Fibroblast of upper back skin (primary cell): ENCODE measurements around the gene CSMD2.

Experiments used
- DNase-seq: peaks from one replicate; pipeline ENCODE4 v3.0.0-alpha.2; 2013

Gene CSMD2

DNA sequence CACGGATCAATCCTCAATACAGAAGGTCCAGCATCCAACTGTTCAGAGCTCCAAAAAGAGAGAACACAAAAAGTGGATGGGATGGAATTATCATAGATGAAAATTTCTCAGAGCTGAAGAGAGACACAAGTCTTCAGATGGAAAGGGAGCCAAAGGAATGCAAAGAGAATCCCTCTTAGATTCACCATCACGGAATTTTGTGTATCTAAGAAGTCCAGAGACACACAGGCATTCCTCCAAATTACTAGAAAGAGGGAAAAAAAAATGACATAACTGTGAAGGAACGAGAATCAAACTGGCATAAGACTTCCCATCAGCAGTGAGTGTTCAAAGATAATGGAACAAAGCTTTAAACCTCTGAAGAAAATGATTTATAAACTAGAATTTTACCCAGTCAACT is 591.4 kb downstream of the CSMD2 start:
- DNase-seq, result peak; percentile 6

DNA sequence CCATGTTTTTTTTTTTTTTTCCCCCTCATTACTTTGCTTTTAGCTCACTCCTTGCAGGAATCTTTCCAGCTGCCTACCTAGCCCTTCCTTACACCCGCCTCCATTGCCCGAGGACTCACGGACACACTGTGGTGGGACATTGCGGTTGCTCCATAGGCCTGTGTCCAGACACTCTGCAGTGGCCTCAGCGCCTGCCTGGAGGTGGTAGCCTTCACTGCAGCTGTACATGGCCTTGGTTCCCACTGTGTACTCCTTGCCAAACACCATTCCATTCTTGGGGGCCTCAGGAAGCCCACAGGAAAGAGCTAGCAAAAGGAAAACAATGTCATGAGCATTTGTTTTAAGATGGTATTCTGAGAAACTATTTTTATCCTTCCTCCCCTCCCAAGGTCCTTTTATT is 592.6 kb downstream of the CSMD2 start:
- no peak for DNase-seq

DNA sequence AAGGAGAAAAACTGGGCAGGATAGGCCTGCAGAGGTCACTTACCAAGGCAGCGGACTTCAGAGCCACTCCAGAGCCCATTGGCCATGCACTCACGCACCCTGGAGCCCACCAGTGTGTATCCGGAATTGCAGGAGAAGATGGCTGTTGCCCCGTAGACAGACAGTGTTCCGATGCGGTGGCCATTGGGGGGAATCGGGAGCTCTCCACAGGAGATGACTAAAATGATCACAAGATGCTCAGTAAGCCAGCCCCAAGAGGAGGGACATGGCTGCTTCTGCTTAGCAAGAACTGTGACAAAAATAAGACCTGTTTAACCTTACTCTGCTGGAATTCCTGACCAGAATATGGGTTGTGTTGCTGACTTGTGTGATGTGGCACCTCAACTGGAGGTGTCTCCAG is 595.7 kb downstream of the CSMD2 start:
- no peak for DNase-seq

DNA sequence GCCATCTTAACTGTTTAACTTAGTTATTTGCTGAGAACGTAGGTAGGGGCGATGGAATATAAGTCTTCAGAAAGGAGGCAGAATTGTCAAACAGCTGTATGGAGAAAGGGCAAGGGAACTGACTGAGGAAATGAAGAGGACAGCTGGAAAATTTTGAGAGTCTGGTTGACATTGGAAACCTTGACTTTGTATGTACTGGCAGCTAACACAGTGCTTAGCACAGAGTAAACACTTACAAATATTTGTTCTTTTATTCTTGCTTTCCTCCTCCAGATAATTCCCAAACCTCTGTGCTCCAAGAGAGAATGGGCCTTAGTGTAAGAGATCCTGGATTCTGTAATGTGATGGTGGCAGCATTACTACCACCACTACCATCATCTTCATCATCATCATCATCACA is 601.3 kb downstream of the CSMD2 start:
- DNase-seq, result no peak

DNA sequence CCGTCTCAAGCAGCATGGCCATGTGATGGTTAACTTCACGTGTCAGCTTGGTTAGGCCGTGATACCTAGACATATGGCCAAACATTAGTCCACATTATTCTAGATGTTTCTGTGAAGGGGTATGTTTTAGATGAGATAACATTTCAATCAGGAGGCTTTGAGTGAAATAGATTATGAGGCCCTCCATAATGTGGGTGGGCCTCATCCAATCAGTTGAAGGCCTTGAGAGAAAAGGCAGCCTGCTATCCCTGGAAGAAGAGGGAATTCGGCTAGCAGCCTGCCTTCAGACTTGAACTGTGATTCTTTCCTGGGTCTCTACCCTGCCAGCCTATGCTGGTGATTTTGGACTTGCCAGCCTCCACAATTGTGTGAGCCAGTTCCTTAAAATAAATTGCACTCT is 602.5 kb downstream of the CSMD2 start:
- DNase-seq, result no peak

DNA sequence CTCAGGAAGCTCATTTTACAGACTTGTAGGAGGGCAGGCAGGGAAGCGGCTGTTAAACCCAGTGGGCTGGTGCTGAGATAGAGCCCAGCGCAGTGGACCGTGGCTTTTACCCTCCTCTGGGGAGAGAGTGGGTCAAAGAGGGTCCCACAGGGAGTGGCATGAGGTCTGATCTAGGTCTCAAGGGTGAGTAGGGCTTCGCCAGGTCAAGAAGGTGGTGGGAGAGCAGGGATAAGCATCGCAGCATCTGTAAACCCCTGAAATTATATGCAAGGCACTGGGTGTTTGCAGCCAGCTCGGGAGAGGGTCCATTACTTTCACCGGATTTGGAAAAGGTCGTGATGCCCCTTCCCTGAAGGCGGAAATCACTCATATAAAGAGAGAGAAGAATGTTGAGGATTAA is 603.5 kb downstream of the CSMD2 start:
- no peak for DNase-seq

DNA sequence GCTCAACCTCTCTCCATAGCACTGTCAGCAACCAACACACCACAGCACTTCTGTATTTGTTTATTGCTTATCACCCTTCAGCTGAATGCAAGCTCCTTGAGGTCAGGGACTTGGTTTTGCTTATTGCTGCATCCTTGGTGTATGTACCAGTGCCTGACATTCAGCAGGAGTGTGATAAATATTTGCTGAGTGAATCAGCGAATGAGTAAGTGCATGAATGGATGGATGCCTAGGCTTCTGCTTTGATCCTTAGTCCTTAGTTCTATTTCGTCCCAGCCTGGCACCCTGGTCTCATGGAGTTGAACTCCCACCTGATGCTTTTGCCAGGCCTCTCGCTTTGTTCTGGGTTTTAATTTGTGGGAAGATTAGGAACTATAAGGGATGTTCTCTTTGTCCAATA is 604.4 kb downstream of the CSMD2 start:
- peak; percentile 10 for DNase-seq

DNA sequence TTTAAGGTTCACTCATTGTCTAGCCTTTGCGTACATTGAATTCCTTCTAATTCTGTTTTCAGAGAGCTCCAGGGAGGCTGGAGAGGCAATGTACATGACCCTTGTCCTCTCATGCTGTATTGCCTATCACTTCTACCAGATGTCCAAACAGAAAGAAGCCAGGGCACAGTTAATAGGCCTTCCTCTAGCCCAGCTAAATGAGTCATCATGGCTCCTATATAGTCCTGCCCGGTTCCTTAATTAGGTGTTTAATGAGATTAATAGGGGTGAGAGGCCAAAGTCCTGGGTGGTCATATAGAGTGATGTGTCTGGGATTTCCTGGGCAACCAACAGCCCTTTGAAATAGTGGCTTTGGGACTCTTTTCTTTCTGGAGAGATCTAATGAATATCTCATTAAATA is 616.3 kb downstream of the CSMD2 start:
- no peak for DNase-seq

DNA sequence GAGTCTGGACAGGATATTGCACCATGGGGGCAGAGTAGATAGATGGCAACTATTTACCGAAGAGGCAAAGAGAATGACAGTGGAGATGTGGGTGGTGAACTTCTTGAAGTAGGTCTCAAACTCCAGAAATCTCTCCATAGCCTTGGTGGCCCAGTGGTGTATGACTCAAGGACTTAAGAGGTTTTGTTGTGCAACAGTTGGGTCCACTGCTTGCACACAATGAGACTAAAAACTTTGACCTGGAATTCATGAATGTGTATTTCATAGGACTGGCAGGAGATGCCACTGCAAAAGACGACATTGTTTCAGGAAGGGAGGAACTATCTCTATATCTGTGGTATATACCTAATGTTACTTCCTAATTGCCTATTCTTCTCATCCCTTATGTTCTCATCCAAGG is 616.7 kb downstream of the CSMD2 start:
- DNase-seq, result no peak

DNA sequence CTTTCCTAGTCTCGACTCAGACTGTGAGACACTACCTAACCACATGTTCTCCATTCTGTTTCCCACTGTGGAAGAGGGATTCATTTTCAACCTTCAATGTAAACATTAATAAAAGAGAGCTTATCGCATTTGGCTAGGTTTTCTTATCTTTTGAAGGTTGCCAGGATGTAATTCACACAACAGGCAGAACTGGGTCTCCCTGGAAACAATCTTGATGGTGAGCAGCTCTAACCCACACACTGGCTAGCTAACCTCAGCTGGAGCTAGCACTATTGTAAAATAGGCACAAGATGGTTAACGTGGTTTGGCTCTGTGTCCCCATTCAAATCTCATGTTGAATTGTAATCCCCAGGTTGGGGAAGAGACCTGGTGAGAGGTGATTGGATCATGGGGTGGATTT is 617.5 kb downstream of the CSMD2 start:
- DNase-seq, result no peak

DNA sequence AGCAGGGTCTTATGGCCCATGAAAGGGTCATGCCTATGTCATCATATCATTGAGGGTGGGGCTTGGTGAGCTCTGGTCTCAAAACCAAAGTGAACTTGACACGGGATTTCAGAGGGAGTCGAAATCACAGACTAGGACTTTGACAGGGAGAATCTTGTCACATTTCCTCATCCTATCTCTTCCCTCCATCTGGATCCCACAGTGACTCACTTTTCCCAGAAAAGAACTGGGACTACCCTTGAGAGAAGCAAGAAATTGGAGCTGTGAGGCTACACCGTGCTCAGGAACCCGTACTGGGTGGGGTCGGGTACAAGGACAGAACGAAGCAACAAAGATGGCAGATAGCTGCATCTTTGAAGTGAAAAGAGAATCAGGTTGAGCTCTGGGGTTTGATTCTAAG is 623.1 kb downstream of the CSMD2 start:
- no peak for DNase-seq

DNA sequence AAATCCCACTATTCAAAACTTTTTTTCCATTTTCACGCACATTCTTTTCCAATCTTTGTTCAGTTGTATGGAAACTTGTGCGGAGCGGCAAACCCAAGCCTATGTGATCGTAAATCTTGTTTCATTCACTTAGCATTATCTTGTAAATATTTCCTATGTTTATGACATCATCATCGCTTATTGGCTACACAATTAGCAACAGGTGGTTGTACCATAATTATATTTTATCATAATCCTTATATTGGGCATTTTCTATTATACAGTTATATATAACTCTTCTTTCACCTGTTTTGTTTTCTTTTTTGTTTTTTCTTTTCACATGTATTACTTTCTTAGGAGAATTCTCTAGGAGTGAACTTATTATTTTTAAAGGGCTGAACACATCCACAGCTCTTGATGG is 627.1 kb downstream of the CSMD2 start:
- no peak for DNase-seq

DNA sequence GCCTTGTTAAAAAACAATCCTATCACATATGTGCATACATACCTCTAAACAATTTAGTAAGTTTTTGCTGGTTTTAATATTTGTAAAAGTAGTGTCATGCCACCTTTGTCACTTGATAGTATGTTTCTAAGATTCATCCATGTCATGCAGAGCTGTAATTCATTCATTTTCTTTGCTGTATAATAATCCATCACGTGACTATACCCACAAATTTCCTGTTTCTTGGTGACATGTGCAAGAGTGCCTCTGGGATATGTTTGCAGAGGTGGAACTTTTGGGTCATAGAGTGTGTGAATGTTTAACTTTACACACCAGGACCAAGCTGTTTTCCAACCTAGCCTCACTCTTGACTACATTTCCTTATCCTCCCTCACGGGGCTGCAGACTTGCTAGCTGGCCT is 629.7 kb downstream of the CSMD2 start:
- no peak for DNase-seq

DNA sequence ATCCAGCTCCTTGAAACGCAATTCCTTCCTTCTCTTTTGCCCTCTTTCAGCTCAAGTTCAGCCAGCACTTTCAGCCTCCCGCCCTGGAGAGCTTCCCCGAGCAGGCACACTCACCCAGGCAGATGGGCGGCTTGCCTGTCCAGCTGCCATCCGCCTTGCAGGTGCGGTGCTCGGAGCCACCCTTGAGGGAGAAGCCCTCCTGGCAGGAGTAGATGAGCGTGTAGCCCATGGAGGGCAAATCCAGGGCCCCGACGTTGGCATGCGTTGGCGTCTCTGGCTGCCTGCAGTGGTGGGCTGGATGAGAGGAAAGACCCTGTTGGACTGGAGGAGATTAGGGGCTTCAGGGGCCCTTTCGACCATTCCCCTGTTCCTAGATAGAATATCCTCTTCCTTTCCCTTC is 632.1 kb downstream of the CSMD2 start:
- no peak for DNase-seq

DNA sequence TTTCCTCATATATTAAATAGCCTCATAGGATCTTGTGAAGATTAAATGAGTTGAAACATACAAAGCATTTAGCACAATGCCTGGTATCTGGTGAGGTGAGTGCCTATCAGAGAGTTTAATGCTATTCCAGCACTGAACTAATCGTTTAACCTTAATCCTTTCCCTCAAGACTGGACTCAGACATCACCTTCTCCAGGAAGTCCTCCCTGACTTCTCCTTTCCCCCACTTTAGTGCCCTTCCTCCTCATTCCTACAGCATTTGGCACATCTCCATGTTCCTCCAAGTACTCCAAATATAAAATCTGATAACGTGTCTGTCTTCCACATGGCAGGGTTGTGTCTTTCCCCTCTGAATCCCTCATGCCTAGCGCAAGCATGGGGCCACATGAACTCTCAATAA is 632.8 kb downstream of the CSMD2 start:
- DNase-seq, result no peak

DNA sequence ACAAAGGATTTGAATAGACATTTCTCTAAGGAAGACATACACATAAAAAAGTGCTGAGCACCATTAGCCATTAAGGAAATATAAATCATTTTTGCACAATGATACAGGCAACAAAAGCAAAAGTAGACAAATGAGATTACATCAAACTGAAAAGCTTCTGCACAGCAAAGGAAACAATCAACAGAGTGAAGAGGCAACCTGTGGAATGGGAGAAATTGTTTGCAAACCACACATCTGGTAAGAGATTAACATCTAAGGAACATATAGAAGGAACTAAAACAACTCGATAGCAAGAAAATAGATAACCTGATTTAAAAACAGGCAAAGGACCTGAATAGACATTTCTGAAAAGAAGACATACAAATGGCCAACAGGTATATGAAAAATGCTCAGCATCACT is 635.1 kb downstream of the CSMD2 start:
- no peak for DNase-seq

DNA sequence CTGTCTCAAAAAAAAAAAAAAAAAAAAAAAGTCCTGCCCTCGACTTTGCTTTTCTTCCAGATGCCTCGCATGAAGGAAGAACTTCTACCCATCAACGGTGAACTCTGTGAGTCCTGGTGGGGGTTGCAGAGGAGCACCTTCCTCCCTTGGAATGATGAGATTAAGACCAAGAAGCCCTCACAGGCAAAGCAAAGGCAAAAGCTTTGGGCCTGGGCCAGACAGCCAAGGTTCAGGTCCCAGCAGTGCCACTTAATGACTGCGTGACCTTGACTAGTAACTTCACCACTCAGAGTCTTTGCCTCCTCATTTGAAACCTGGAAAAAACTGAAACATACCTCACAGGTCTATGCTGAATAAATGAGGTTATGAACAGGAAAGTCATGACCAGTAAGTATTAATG is 637.1 kb downstream of the CSMD2 start:
- no peak for DNase-seq

DNA sequence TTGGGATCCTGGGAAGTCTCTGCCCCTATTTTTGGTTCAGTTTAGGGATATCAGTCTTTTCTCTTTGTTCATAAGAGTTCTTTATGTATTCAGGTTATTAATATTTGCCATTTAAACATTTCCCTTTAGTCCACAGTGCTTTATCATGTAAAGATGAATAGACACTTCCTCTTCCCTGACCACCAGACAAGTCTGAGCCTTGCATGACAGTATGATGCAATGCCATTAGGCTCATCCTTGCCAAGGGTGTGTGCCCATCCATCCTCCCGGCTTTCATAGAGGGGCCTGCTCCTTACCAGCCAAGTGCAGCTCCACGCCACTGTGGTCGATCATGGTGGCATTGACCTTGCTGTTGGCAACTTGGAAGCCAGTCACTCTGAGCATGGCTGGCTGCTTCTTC is 640.4 kb downstream of the CSMD2 start:
- DNase-seq, result no peak

DNA sequence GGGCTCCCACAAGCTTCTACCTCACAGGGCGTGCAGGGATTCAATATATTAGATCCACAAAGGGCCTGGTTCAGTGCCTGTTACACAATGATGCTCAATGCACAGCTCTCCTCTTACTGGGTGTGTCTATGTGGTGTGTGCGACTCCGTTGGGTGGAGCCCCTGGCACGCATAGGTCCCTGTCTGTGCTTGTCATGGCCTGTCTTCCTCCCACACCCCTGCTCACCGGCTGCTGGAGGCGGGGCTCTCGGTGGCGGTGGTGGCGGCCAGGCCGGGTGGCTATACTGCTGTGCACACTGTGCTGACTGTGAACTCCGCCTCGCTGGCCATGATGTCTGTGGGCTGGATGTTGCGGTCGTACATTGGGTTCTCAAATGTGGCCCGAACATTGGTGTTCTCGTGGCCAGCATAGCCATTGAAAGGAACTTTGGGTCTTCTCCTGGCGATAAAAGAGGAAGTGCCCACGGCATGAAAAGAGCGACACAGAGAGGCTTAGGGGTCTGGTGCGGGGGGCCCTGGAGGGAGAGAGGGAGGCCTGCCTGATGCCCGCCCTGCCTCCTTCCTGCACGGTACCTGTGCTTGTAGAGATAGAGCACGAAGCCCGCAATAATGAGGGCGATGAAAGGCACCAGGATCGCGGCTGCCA is 645.7 kb downstream of the CSMD2 start:
- no peak for DNase-seq

DNA sequence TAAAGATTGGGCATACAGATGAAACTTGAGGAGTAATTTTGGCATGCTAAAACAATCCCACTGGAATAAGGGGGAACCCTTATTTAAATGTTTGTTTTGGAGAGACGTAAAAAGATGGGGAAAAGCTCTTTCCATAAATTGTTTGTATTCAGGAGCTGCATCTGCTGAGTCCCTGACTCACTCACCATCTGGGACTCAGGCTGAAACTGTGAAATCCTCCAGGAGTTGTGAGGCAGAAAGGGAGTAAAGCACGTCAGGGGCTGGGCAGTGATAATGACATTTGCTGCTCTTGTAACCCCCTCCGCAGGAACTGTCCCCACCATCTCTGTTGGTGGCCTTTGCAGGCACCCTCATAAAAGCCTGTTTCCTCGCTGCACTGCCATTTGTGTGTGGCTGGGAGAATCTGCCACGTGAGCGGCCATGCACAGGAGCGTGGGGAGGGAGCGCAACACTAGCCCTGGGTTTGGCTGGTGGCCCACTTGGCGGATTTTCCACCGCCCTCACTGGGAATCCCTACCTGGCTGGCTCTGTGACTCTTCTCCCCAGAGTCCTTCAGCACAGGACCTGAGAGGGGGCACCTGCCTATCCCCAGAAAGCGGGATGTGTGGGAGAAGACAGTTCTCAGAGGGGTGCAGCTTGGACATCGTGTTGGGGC is 647.3 kb downstream of the CSMD2 start:
- peak; percentile 16 for DNase-seq

DNA sequence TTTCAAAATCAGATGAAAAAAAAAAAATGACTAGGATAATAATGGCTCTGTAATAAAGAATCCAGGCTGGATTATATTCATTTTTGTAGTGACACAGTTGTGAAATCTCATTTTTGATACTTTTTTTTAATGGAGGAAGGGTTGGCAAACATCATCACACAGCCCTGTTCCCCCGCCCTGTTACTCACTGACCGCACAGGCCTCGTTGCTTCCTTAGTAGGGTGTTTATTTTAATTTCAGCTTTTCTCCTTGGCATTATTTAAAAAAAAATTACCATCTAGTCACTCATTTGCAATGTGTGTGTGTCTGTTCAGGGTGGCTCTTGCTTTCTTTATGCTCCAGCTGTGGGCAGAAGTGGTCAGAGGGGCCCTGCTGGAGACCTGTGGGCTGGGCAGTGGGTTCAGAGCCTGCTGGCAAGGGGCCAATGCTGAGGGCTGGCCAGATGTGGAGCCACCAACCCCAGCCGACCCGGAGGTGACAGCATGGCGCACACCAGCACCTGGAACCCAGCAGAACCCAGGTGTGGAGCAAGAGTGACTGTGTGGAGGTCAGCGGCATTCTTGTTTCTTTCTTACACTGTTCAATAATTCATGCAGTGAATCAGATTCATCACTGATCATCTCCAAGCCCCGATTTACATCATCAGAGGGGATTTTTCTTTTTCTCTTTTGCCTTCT is 648.0 kb downstream of the CSMD2 start:
- no peak for DNase-seq

DNA sequence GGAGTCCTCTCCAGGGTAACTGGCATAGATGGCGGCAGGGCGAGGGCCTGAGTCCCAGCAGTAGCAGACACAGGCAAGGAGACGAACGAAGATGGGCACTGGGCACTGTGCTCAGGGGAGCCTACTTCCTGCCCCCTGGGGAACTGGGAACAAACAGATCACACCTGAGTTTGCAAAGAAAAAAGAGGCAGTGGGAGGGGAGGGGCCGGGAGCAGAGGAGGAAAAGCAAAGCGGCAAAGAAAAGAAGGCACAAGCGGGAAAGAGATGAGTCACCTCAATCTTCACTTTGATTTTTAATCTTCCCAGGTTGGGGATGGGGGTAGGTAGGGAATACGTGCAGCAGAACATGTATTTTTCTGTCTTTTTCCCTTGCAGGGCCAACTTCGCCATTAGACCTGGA is 648.6 kb downstream of the CSMD2 start:
- DNase-seq, result no peak

DNA sequence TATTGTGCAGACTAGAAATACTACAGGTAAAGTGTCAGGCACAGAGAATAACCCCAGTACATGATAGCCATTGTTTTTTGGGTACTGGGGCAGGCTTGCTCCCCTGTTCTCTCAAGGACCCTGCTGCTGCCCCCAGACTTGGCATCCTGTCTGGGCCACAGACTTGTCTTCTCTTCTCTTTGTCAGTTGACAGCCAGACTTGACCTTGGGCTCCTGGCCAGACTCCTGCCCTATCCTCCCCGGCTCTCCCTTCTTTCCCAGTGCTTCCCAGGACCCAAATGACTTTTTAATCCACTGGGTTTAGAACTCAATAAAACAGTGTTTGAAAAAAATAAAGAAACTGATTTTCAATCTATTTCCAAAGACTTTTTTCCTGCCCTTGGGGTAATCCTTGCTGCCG is 649.4 kb downstream of the CSMD2 start:
- DNase-seq, result no peak

DNA sequence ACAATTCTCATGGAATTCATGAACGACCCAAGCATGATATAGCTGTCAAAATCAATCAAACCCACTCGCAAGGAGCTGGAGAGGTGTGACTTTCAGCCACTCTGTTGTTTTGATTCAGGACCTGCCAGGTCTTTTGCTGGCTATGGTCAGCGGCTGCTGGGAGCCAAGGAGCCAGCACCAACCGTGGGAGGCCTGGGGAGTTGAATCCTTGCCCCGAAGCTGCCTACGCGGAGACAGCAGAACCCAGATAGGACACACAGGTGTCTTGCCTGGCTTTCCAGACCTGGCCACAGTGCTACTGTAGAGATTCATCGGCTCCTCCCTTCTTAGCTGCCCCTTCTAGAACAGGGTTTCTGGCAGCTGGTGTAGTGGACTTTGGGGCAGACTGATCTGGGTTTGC is 649.9 kb downstream of the CSMD2 start:
- no peak for DNase-seq
